OCI-LY1 (cell line): ENCODE results near the gene ASPSCR1.

ENCODE experiments used
- CTCF ChIP-seq: fragments of 200-600 bp; sonication (generic), shearing (Covaris generic); IDR thresholded peaks from 2 replicates; pipeline ENCODE4 v1.5.1; 2017; ENCODE audit warnings: mild to moderate bottlenecking, antibody characterized with exemption, low read length, moderate library complexity, mixed read lengths
- EZH2 ChIP-seq: fragments of 200-600 bp; sonication (generic), shearing (Covaris generic); IDR thresholded peaks from 2 replicates; pipeline ENCODE4 v1.8.0; 2017; ENCODE audit warnings: borderline replicate concordance, mixed run types, mild to moderate bottlenecking, antibody characterized with exemption, low read length, moderate library complexity, mixed read lengths

DNA sequence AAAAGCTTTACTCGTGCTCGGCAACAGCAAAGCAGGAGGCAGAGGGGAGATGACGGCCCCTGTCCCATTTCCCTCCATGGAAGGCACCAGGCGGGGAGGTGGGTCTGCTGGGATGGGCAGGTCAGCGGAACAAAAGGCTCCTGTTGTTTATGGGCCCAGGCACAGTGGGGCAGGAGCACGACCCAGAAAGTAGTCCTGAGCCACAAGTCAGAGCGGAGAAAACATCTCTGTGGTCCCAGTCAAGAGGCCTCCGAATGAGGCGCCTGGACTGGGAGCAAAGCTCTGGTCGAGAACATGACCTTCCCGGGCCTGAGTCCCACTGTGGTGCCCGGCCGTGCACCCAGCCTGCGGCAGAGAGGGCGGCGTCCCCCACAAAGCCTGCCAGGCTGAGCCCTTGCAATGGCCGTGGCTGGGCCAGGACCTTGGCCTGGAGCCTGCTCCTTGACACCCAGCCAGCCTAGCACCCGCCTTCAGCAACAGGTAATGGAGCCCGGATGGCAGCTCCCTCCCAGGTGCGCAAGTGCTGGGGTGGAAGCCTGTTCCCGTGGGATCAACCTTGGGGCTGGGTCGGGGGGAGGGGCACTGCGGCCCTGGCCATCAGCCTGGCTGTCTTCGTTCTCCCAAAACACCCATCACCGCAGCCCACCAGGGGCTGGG, 70.6 kb downstream of the ASPSCR1 start:
- TF ChIP-seq CTCF, result no peak
- no peak for TF ChIP-seq EZH2
